D341Med (cell line): Measurements from ENCODE around the gene ZNF547.
"Not testable (repeated sequence)": the region's sequence is repeated elsewhere in the genome, so short reads cannot be mapped to it uniquely, and the experiment has no call there.

Source experiments
- DNase-seq: peaks from one replicate; pipeline ENCODE4 v3.0.0; 2012; ENCODE audit warnings: low spot score

The ZNF547 gene

DNA sequence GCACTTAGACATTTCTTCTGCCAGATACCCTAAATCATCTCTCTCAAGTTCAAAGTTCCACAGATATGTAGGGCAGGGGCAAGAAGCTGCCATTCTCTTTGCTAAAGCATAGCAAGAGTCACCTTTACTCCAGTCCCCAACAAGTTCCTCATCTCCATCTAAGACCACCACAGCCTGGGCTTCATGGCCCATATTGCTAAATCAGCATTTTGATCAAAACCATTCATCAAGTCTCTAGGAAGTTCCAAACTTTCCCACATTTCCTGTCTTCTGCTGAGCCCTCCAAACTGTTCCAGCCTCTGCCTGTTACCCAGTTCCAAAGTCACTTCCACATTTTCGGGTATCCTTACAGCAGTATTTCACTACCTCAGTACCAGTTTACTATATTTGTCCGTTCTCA, 11.3 kb downstream of the ZNF547 start:
- DNase-seq = not testable (repeated sequence)

DNA sequence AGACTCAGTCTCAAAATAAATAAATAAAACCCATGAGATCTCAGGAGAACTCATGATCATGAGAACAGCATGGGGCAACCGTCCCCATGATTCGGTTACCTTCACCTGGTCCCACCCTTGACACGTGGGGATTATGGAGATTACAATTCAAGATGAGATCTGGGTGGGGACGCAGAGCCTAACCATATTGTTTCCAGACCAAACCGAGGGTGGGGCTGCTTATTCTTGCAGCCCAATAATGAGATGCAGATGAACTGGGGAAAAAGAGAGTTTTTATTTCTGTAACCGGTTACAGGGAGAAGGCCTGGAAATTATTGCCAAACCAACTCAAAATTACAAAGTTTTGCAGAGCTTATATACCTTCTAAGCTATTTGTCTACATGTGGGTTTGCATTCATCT, 12.8 kb downstream of the ZNF547 start:
- DNase-seq = no peak

DNA sequence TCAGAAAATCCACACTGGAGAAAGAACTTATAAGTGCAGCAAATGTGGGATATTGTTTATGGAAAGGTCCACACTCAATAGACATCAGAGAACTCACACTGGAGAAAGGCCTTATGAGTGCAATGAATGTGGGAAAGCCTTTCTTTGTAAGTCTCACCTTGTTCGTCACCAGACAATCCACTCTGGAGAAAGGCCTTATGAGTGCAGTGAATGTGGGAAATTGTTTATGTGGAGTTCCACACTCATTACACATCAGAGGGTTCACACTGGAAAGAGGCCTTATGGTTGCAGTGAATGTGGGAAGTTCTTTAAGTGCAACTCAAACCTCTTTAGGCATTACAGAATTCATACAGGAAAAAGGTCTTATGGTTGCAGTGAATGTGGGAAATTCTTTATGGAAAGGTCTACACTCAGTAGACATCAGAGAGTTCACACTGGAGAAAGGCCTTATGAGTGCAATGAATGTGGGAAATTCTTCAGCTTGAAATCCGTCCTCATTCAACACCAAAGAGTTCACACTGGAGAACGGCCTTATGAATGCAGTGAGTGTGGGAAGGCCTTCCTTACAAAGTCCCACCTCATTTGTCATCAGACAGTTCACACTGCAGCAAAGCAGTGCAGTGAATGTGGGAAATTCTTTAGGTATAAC, 14.3 kb downstream of the ZNF547 start:
- DNase-seq = no peak

DNA sequence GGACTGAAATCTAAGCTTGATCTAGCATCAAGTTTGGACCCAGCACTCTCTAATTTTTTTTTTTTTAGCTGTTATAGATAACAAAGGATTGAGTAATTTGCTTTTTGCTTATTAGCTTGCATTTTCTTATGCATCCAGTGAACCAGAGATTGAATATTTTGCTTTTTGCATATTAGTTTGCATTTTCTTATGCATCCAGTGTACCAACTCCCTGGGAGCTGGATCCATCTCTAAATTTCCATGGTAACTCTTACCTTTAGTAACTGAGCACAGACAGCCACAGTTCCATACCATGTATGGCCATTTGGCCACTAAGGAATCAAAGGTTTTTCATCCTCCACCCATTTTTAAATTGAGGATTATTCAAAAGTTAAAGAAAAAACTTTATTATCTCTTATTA, 17.6 kb downstream of the ZNF547 start:
- DNase-seq = no peak

DNA sequence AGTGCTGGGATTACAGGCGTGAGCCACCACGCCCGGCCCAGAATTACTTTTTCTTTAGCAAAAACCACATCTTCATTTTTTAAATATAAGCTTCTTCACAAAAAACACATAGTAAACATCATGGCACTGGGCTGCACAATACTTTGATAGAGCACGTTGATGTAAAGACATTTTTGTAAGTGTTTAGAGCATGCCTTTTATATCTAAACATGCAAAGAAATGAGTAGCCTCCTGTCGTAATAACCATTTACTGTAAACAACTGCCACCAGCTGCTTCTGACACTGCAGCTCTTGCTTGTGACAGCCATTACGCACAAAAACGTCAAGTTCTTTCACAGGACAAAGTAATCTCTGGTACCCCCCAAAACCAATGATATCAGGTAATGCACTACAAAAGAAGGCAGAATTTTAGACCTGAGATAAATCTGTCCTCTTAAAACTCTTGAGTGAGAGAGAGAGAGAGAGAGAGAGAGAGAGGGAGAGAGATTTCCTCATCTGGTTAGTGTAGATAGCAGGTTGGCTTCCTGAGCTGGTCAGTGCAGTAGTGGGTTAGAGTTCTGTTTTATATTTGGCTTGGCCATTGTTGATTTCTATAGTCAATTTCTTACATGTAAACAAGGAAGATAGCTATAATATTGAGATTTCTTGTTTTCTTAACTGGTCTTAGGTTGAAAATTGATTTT, 19.6 kb downstream of the ZNF547 start:
- no peak for DNase-seq

DNA sequence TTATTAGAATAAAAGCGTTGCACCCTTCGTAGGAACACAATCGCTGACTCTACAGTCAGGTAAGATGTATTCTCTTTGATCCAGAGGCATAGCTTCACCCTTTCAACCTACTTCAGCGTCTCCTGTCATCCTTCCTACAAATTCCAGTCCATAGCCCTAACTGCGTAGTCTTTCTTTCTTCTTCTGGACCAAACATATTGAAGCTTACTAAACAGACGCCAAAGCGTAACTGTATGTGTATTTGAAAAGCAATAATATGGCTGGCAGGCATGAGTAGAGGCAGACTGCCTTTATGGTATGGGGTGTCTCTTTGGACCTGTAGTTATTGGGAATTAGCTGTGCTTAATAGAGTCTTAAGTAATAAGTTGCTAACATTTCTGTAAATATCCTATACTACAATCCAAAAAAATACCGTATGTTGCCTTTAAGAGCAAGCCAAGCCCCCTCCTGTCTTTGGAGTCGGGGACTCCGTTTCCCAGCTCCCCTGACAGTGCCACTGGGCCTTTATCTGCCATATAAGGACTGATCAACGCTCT, 25.9 kb downstream of the ZNF547 start:
- DNase-seq = no peak

DNA sequence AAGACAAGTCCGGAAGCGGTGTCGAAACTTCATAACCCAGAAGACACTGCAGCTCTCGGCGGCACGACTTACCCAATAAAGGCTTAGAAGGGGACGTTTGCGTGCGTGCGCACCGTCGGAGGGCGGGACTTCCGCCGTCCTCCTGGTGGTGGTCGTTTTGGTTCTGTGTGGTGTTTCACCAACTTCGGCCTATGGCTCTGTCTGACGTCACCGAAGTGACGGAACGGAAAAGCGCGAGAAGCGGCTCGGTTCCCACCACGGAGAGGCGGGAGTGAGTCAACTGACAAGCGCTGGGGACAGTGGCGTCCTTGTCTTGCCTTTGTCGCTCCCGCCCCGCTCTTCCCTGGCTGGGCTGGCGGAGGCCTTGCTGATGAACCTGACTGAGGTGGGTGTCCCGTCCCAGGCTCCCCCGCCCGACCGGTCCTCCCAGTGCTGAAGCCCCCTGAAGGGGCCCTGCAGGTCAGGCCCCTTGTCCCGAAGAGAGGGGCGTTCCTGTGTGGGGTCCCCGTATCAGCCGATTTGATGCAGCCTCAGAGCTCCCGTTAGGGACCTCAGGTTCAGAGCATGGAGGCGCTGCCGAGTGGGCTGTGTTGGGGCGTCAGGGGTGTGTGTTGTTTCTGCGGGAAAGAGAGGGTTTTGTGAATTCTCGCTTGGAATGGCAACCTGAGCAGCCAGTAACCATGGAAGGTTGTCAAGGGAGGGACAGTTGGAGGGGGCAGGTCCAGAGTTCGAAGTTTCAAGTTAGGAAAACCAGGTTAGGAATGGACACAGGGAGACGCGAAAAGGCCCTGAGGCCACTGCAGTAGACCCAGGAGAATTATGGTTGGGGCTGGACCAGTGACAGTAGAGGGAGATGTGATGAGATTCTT, 26.6 kb downstream of the ZNF547 start, which contains the start of gene ZNF548:
Gene ZNF548 (plus strand): TSS at position 125 of the 869 bp plus-strand sequence. CDS start 246 bp downstream, at position 371.
- peak; percentile 93 for DNase-seq

DNA sequence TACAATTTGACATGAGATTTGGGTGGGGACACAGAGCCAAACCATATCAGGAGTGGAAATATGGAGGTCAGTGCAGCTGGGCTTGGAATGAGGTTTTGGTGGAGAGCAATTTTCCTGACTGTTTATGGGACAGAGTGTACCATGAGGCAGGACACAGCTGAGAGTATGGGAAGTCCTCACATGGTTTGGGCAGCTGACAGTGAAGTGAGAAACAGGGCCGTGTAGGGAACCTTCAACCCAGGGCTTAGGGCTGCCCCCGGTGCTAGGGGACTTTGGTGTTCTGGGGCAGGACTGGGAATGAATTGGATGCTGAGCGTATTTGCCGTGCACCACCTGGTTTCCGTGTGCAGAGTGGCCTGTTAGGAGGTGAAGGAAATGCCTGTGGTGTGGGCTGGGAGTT, 32.4 kb downstream of the ZNF547 start:
- DNase-seq = no peak

DNA sequence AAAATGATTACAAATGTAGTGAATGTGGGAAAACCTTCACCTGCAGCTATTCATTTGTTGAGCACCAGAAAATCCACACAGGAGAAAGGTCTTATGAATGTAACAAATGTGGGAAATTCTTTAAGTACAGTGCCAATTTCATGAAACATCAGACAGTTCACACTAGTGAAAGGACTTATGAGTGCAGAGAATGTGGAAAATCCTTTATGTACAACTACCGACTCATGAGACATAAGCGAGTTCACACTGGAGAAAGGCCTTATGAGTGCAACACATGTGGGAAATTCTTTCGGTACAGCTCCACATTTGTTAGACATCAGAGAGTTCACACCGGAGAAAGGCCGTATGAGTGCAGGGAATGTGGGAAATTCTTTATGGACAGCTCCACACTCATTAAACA, 35.5 kb downstream of the ZNF547 start:
- DNase-seq = no peak

DNA sequence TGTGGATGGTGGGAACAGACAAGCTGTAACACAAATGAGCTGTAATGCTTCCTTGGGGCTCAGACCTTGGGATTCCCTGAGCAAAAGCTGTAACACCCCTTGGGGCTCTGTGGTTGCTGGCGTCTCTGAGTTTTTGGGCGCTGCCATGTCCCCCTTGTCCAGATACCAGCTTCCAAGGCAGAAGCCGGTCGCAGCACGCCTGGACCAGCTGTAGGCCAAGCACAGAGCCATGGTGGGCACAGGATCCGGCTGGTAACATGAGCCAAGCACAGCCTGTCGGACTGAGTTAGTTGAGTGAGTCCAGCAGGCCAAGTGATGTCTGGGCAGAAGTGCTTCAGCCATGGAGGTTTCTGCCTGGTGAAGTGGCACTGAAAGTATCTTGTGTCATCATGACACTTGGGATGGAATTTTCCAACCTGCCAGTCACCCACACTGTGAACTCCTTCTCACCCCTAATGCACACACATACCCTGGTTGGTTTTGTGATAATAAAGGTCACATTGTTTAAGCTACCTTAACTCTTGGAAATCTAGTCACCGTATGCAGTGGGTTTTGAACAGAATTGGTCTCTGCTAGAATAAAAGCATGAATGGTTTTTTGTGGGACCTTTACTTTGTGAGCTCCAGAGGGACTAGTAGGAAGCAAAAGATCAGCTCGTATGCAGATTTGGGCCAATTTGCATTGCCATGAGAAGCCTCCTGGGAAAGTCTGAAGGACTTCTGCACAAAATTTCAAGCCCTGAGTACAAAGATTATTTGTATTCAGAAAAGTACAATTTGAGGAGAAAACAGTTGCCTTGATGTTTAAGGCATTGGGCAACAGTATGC, 40.6 kb downstream of the ZNF547 start:
- no peak for DNase-seq

DNA sequence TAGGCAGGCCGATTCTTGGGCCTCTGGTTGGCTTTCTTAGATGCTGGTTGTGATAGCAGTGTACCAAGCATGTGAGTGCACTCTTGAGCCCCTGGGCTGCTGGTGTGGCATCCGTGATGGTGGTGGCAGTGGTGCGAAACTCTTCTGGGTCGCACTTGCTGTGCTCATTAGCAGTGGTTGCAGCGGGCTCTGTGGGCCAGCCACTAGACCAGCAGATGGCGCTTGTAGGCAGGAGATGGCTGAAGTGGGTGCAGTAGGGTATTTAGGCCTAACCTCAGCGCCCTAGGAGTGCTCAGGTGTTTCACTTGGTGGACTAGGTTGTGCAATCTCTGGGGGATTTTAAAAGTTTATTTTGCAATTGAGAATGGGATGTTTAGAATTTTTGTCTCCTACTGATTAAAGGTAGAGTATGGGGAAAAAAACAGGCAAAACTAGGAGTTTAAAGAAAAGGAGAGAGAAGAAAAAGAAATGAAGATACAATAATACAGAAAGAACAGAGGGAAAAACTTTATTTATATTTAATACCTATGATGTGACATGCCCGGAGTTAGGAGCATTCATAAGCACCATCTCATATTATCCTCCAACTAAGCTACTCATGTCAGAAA, 43.3 kb downstream of the ZNF547 start:
- peak; percentile 90 for DNase-seq

DNA sequence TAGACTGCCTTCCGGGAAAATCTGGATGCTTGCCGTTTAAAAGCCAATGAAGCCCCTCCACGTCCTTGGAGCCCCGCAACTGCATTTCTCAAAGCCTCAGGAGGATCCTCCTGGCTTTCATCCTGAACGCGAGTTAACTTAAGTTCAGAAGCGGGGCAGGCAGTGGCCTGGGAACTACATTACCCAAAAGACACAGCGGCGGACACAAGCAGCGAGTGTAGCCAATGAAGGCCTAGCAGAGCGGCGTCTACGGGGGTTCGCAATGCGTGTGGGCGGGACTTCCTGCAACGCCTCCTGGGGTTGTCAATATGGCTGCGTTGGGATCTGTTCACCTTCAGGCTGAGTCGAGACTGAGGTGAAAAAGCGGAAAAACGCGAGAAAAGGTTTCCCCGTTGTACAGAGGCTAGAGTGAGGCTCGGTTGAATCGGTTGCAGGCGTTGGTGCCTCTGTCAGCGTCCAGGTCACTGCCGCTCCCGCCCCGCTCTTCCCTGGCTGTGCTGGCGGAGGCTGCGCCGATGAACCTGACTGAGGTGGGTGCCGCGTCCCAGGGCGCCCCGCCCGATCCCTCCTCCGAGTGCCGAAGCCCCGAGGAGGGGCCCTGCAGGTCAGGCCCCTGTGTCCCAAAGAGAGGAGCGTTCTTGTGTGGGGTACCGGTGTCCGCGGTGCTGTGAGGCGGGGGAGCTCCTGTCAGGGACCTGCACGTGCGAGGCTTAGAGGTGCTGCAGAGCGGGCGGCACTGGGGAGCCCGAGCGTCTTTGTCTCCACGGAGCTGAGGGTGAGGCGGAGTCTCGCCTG, 47.7 kb downstream of the ZNF547 start, which contains the start of gene ZNF17:
Gene ZNF17 (plus strand): TSS at position 285 of the 795 bp plus-strand sequence. CDS start 2,455 bp downstream, outside the sequence.
- DNase-seq = peak; percentile 94

DNA sequence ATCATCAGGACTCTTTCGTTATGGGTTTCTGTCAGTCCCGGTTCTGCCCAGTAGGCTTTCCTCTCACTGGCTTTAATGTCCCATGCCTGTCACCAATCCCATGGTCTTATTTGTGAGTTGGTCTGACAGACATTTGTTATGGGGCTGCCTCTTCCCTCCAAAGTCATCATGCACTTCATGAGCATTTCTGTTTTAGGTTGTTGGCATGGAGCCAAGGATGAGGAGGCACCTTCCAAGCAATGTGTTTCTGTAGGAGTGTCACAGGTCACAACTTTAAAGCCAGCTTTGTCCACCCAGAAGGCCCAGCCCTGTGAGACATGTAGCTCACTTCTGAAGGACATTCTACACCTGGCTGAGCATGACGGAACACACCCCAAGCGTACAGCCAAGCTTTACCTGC, 56.1 kb downstream of the ZNF547 start:
- DNase-seq = no peak

DNA sequence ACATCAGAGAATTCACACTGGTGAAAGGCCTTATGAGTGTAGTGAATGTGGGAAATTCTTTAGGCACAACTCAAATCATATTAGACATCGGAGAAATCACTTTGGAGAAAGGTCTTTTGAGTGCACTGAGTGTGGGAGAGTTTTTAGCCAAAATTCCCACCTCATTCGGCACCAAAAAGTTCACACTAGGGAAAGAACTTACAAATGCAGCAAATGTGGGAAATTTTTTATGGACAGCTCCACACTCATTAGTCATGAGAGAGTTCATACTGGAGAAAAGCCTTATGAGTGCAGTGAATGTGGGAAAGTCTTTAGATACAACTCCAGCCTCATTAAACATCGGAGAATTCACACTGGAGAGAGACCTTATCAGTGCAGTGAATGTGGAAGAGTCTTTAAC, 57.7 kb downstream of the ZNF547 start:
- DNase-seq = no peak
